IPS-18c (cell line): ENCODE results near the gene NPLOC4.
"Not testable (repeated sequence)": the region's sequence is repeated elsewhere in the genome, so short reads cannot be mapped to it uniquely, and the experiment has no call there.

Source experiments
- H3K4me3 ChIP-seq: 2 replicates; pipeline ENCODE4 v1.7.0; 2013; ENCODE audit warnings: low read depth, mild to moderate bottlenecking, low read length, moderate library complexity; ENCODE audit not compliant: insufficient read depth
- H3K9me3 ChIP-seq: one replicate; pipeline ENCODE4 v1.6.1; 2013; ENCODE audit warnings: mild to moderate bottlenecking, low read length, moderate library complexity; ENCODE audit not compliant: control insufficient read depth, insufficient read depth

The NPLOC4 gene

GRCh38 chr17:81538651-81539570 is 98.0 kb downstream of the NPLOC4 start:
- no peak overlapping the region for H3K4me3 ChIP-seq
- no peaks in the 10 kb centered on the region for H3K9me3 ChIP-seq

DNA sequence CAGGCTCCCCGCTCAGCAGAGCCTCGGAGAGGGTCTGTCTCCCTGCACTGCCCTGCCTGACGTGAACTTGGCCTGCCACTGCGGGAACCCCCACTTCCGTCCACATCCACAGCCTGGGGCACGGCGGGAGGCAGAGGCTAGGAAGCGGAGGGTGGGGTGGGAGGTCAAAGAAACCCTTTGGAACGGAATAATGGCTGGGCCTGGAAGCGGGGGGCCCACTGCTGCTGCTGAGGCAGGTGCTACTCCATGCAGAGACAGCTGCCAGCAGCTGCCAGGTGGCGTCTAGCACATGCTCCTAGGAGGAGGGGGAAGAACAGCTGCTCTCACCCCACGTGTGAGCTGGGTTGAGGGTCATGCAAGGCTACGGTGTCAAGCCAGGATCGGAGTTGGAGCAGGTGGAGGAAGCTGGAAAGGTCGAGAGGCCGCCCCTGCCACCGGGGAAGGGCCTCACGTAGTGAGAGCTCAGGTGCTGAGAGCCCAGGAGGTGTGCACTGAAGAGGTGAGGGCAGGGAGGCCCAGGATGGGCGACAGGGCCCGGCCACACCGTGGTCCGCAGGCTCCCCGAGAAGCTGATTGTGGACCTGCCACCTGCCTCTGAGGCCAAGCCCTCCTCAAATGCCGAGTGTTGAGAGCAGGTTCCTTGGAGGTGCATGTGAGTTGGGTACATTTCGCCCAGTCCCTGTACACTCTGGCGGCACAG is 98.9 kb downstream of the NPLOC4 start:
- no peaks in the 10 kb centered on the region for H3K9me3 ChIP-seq
- H3K4me3 ChIP-seq, result no peak overlapping the region

- Histone ChIP-seq H3K4me3 (no peak overlapping the region), H3K9me3 (no peaks in the 10 kb centered on the region)
Measured at GRCh38 chr17:81537343-81537855, 99.5 kb downstream of the NPLOC4 start.

- Histone ChIP-seq H3K4me3 (no peak overlapping the region), H3K9me3 (no peaks in the 10 kb centered on the region)
Measured at GRCh38 chr17:81536299-81537290, 100.3 kb downstream of the NPLOC4 start.

DNA sequence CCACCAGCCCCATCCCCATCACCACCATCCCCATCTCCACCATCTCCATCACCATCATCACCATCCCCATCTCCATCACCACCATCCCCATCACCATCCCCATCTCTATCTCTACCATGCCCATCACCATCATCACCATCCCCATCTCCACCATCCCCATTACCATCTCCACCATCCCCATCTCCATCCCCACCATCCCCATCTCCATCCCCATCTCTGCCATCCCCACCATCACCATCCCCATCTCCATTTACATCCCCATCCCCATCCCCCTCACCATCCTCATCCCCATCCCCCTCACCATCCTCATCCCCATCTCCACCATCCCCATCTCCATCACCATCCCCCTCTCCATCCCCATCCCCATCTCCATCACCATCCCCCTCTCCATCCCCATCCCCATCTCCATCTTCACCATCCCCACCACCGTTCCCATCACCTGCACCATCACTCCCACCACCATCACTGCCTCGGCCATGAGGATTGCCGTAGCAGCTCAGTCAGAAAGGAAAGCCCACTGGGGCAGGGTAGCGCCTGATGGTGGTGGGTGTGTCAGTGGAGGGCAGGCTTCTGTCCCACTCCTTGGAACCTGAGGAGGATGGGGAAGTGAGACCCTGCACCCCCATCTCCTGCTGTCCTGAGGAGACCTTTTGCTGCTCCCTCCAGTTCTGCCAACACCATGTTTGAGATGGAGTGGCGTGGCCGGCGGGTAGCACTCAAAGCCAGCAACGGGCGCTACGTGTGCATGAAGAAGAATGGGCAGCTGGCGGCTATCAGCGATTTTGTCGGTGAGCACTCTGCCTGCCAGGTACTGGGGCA is 101.2 kb downstream of the NPLOC4 start:
- Histone ChIP-seq H3K9me3 (no peaks in the 10 kb centered on the region), H3K4me3 (no peak overlapping the region)

- Histone ChIP-seq H3K4me3 (no peak overlapping the region), H3K9me3 (no peaks in the 10 kb centered on the region)
Measured at GRCh38 chr17:81535007-81535328, 101.9 kb downstream of the NPLOC4 start.

DNA sequence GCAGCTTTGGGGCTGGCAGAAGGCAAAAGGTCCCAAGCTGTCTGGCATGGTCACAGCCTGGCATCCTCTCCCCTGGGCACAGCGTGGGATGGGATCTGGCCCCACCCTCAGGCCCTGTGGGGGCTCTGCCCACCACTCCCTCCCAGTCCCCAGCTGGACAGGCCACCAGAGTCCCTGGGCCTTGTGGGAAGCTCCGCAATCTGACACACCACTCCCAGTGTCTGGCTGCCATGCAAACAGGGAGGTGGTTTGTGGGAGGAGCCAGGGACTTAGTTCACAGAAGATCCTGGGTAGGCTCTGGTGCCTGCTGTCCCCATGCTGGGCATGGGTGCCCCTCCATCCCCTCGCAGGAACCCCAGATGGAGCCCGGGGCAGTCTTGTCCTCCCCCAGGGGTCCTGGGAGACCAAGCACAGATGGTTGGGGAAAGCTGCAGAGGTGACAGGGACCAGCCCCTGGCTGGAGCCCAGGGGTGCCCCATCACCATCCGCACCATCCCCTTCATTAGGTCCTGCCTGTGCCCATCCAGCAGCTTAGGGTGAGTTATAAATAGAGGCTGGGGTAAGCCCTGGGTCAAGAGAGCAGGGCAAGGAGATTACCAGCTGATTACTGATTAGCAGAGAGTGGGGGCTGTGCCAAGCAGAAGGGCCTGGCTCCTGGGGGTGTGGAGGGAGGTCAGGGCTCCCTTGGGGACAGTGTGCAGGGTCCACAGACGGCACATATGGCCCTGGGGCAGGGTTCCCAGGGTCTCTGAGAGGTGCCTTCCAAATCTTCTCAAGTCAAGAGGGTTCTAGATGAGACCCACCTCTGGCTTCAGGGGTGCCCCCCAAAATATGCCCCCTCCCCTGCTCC is 102.5 kb downstream of the NPLOC4 start:
- no peak overlapping the region for H3K4me3 ChIP-seq

GRCh38 chr17:81533339-81534141 is 103.4 kb downstream of the NPLOC4 start:
- Histone ChIP-seq H3K9me3 (no peaks in the 10 kb centered on the region), H3K4me3 (no peak overlapping the region)

More for the DNA sequence above, 102.5 kb downstream of the NPLOC4 start:
- no peaks in the 10 kb centered on the region for H3K9me3 ChIP-seq

GRCh38 chr17:81532490-81533287 is 104.2 kb downstream of the NPLOC4 start:
- H3K4me3 ChIP-seq, result no peak overlapping the region

DNA sequence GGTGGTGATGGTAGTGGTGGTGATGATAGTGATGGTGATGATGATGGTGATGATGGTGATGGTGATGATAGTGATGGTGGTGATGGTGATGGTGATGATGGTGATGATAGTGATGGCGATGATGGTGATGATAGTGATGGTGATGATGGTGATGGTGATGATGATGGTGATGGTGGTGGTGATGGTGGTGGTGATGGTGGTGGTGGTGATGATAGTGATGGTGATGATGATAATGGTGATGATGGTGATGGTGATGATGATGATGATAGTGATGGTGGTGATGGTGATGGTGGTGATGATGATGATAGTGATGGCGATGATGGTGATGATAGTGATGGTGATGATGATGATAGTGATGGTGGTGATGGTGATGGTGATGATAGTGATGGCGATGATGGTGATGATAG is 104.9 kb downstream of the NPLOC4 start:
- H3K9me3 ChIP-seq, H3K4me3 ChIP-seq: not testable (repeated sequence)

More at GRCh38 chr17:81532490-81533287, 104.2 kb downstream of the NPLOC4 start:
- H3K9me3 ChIP-seq, result no peaks in the 10 kb centered on the region

DNA sequence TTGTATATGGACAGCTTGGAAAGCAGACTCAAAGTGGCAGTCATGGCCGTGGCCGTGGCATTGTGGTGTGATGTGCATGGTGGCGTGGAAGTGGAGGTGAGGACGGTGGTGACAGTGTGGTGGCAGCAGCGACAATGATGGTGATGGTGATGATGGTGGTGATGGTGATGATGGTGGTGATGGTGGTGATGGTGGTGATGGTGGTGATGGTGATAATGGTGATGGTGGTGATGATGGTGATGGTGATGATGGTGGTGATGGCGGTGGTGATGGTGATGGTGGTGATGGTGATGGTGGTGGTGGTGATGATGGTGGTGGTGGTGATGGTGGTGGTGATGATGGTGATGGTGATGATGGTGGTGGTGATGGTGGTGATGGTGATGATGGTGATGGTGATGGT is 105.9 kb downstream of the NPLOC4 start:
- not testable (repeated sequence) for H3K4me3 ChIP-seq, H3K9me3 ChIP-seq

DNA sequence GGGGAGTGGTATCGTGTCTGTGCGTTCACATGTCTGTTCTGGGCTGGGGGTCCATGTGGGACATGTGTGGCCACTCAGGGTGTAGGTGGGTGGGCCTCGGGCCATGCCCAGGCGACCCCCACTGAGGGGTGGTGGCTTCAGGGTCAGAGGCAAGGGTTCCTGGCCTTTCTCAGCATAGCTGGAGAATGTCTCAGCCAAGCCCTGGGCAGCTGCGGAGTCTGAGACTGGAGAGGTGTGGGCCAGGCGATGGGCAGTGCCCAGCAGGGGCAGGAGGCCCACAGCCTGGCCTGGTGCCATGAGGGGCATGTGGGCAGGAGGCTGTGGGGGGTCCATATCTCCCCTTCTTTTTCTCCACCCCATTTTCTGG is 107.5 kb downstream of the NPLOC4 start:
- no peaks in the 10 kb centered on the region for H3K9me3 ChIP-seq
- no peak overlapping the region for H3K4me3 ChIP-seq

DNA sequence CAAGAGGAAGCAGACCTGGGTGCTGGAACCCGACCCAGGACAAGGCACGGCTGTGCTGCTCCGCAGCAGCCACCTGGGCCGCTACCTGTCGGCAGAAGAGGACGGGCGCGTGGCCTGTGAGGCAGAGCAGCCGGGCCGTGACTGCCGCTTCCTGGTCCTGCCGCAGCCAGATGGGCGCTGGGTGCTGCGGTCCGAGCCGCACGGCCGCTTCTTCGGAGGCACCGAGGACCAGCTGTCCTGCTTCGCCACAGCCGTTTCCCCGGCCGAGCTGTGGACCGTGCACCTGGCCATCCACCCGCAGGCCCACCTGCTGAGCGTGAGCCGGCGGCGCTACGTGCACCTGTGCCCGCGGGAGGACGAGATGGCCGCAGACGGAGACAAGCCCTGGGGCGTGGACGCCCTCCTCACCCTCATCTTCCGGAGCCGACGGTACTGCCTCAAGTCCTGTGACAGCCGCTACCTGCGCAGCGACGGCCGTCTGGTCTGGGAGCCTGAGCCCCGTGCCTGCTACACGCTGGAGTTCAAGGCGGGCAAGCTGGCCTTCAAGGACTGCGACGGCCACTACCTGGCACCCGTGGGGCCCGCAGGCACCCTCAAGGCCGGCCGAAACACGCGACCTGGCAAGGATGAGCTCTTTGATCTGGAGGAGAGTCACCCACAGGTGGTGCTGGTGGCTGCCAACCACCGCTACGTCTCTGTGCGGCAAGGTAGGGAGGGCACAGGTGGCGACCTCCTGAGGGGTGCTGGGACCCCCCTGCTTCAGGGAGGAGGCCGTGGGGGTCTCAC is 108.1 kb downstream of the NPLOC4 start:
- H3K9me3 ChIP-seq, result no peaks in the 10 kb centered on the region
- H3K4me3 ChIP-seq, result no peak overlapping the region

DNA sequence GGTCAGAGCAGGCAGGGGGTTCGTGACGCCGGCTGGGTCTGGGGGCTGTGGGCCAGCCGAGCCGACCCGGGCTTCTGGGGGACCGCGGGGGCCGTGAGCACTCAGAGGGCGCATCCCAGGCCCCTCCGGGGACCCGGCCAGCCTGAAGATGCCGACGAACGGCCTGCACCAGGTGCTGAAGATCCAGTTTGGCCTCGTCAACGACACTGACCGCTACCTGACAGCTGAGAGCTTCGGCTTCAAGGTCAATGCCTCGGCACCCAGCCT is 108.6 kb downstream of the NPLOC4 start:
- Histone ChIP-seq H3K9me3 (no peaks in the 10 kb centered on the region), H3K4me3 (no peak overlapping the region)
